Measurements from ENCODE around the gene FLRT3.

FLRT3 gene

GRCh38 chr20:14332866-14333265, 4.5 kb downstream of the FLRT3 start:
- H3K4me3 ChIP-seq (ENCODE audit: low read depth, low read length) = no peak overlapping the region
- no peak for DNase-seq (ENCODE audit: low read depth)
- no peak for TF ChIP-seq CTCF (conservative IDR thresholded peaks at IDR 0.05; ENCODE audit: low read depth, low read length)

- no peak for TF ChIP-seq CTCF (conservative IDR thresholded peaks at IDR 0.05; ENCODE audit: low read depth, low read length)
- no peak overlapping the region for H3K4me3 ChIP-seq (ENCODE audit: low read depth, low read length)
- no peak for DNase-seq (ENCODE audit: low read depth)
These were observed 5.8 kb downstream of the FLRT3 start for GRCh38 chr20:14331646-14332045.

GRCh38 chr20:14319704-14320103, 17.7 kb downstream of the FLRT3 start:
- no peak for TF ChIP-seq CTCF (conservative IDR thresholded peaks at IDR 0.05; ENCODE audit: low read depth, low read length)
- DNase-seq (ENCODE audit: low read depth) = no peak
- no peak overlapping the region for H3K4me3 ChIP-seq (ENCODE audit: low read depth, low read length)

GRCh38 chr20:14313341-14314020, 23.9 kb downstream of the FLRT3 start:
- no peak for DNase-seq (ENCODE audit: low read depth)
- TF ChIP-seq CTCF (conservative IDR thresholded peaks at IDR 0.05; ENCODE audit: low read depth, low read length) = no peak
- H3K4me3 ChIP-seq (ENCODE audit: low read depth, low read length) = no peak overlapping the region

- no peak for DNase-seq (ENCODE audit: low read depth)
- H3K4me3 ChIP-seq (ENCODE audit: low read depth, low read length) = no peak overlapping the region
- TF ChIP-seq CTCF (conservative IDR thresholded peaks at IDR 0.05; ENCODE audit: low read depth, low read length) = no peak
These were observed 25.4 kb downstream of the FLRT3 start for GRCh38 chr20:14312001-14312400.

GRCh38 chr20:14310977-14311627, 26.3 kb downstream of the FLRT3 start:
- no peak for TF ChIP-seq CTCF (conservative IDR thresholded peaks at IDR 0.05; ENCODE audit: low read depth, low read length)
- DNase-seq (ENCODE audit: low read depth) = no peak
- H3K4me3 ChIP-seq (ENCODE audit: low read depth, low read length) = no peak overlapping the region

- DNase-seq (ENCODE audit: low read depth) = no peak
- H3K4me3 ChIP-seq (ENCODE audit: low read depth, low read length) = no peak overlapping the region
- no peak for TF ChIP-seq CTCF (conservative IDR thresholded peaks at IDR 0.05; ENCODE audit: low read depth, low read length)
These were observed 29.5 kb downstream of the FLRT3 start for GRCh38 chr20:14307956-14308355.
